Hepatocyte (in vitro differentiated cells): ENCODE measurements around the gene NCBP2. TPM values are rescaled to one million over a fixed set of nuclear protein-coding genes. Genes with fewer than 3 reads are reported as not detected.

ENCODE experiments used
- DNase-seq: peaks from one replicate; pipeline ENCODE4 v3.0.0-alpha.2; 2016; ENCODE audit warnings: low spot score
- H2AFZ ChIP-seq: fragments of 200-600 bp; sonication (generic); 2 replicates; pipeline ENCODE4 v1.6.0; 2016; ENCODE audit warnings: antibody characterized with exemption, mild to moderate bottlenecking
- H3K27ac ChIP-seq: fragments of 200-600 bp; sonication (generic); 2 replicates; pipeline ENCODE4 v1.5.1; 2016; ENCODE audit warnings: mild to moderate bottlenecking
- H3K27me3 ChIP-seq: fragments of 200-600 bp; sonication (generic); 2 replicates; pipeline ENCODE4 v1.6.1; 2016
- H3K36me3 ChIP-seq: fragments of 200-600 bp; sonication (generic); replicated peaks from 2 replicates; pipeline ENCODE4 v1.5.1; 2016; ENCODE audit warnings: low read depth; ENCODE audit not compliant: insufficient read depth
- H3K4me1 ChIP-seq: fragments of 200-600 bp; sonication (generic); 2 replicates; pipeline ENCODE4 v1.5.1; 2016; ENCODE audit warnings: mild to moderate bottlenecking, moderate library complexity; ENCODE audit not compliant: insufficient read depth
- H3K4me2 ChIP-seq: fragments of 200-600 bp; sonication (generic); 2 replicates; pipeline ENCODE4 v1.6.0; 2016
- H3K4me3 ChIP-seq: fragments of 200-600 bp; sonication (generic); 2 replicates; pipeline ENCODE4 v1.5.1; 2016; ENCODE audit warnings: mild to moderate bottlenecking
- H3K79me2 ChIP-seq: fragments of 200-600 bp; sonication (generic); 2 replicates; pipeline ENCODE4 v1.6.0; 2017; ENCODE audit warnings: mild to moderate bottlenecking
- H3K9me2 ChIP-seq: fragments of 200-600 bp; sonication (generic); replicated peaks from 2 replicates; pipeline ENCODE4 v1.6.0; 2017; ENCODE audit warnings: mild to moderate bottlenecking; ENCODE audit not compliant: insufficient read depth
- H3K9me3 ChIP-seq: fragments of 200-600 bp; sonication (generic); 2 replicates; pipeline ENCODE4 v1.5.1; 2016; ENCODE audit warnings: low read depth, mild to moderate bottlenecking
- H4K20me1 ChIP-seq: fragments of 200-600 bp; sonication (generic); 2 replicates; pipeline ENCODE4 v1.6.0; 2016; ENCODE audit warnings: mild to moderate bottlenecking; ENCODE audit not compliant: insufficient read depth, poor library complexity, severe bottlenecking
- CTCF ChIP-seq: fragments of 200-600 bp; sonication (generic); IDR thresholded peaks from 2 replicates; pipeline ENCODE4 v1.5.1; 2016; ENCODE audit warnings: antibody characterized with exemption, mild to moderate bottlenecking; ENCODE audit not compliant: poor library complexity
- EZH2 ChIP-seq: fragments of 200-600 bp; sonication (generic); IDR thresholded peaks from 2 replicates; pipeline ENCODE4 v1.6.1; 2016; ENCODE audit warnings: antibody characterized with exemption, mild to moderate bottlenecking, borderline replicate concordance
- EZH2phosphoT487 ChIP-seq: fragments of 200-600 bp; sonication (generic); IDR thresholded peaks from one replicate; pipeline ENCODE4 v1.6.1; 2018; ENCODE audit warnings: antibody characterized with exemption, mild to moderate bottlenecking, low read depth, moderate library complexity; ENCODE audit not compliant: unreplicated experiment, severe bottlenecking
- whole genome bisulfite sequencing: methylation state at CpG from one replicate; pipeline ENCODE4 v1.1.6; 2016; ENCODE audit warnings: low lambda C conversion rate; ENCODE audit errors: missing lambda C conversion rate; 5-methylcytosine and 5-hydroxymethylcytosine counted together
- polyA plus RNA-seq: library from polyadenylated mRNA; unstranded; fragments of >200 nt; fragmentation: Nextera tagmentation; extraction: Ambion mirVana; gene quantifications from 2 replicates; pipeline ENCODE4 v1.2.1, GENCODE V29; 2016
- total RNA-seq: library from RNA; depleted of rRNA; stranded (reverse); fragments of >200 nt; gene quantifications from 2 replicates; pipeline ENCODE4 v1.2.3, GENCODE V29; 2014

Gene NCBP2
- total and polyA plus RNA-seq, 2 experiments from 2014 or later = 78.3 to 101 TPM

DNA sequence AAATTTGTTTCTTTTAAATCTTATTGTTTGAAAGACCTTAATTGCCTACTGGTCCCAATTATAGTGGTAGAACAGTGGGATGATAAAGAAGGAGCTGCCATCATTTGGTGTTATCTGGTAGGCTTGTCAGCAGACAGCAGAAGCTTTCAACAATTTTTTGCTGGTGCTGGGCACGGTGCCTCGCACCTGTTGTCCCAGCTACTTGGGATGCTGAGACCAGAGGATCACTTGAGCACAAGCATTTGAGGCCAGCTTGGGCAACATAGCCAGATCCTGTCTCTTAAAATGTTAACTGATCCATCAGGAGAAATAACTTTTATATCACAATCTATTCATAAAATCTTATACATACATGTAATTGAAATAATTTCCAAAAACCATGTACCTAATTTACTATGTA, 38.6 kb downstream of the NCBP2 start:
- H4K20me1 ChIP-seq = no peaks in the 10 kb centered on the region
- no peak for DNase-seq
- H3K4me3 ChIP-seq = no peak overlapping the region
- H3K79me2 ChIP-seq = peaks cover 2% of the 10 kb centered on the region
- H3K4me2 ChIP-seq = no peak overlapping the region
- no peaks in the 10 kb centered on the region for H3K9me2 ChIP-seq
- WGBS = 91% methylated on average over 2 of the region's 2 CpGs
- H3K27me3 ChIP-seq = no peaks in the 10 kb centered on the region
- no peak overlapping the region for H3K27ac ChIP-seq
- no peak overlapping the region for H2AFZ ChIP-seq
- no peaks in the 10 kb centered on the region for H3K9me3 ChIP-seq
- no peak for TF ChIP-seq EZH2phosphoT487
- TF ChIP-seq CTCF = no peak
- no peak for TF ChIP-seq EZH2
- H3K36me3 ChIP-seq = peaks cover 9% of the 10 kb centered on the region
- no peaks in the 10 kb centered on the region for H3K4me1 ChIP-seq

DNA sequence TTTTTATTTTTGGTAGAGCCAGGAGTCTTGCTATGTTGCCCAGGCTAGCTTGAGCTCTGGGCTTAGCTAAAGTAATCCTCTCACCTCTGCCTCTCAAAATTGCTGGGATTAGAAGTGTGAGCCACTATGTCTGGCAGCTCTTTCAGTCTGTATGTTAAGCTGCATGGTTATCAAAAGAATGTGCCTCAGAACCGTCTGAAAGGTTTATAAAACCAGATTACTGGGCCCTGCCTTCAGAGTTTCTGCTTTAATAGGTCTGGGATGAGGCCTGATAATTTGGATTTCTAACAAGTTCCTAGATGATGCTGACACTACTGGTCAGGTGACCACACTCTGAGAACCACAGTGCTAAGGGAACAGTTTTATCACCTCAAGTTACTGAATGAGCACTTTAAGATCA, 40.0 kb downstream of the NCBP2 start:
- Histone ChIP-seq H4K20me1 (no peaks in the 10 kb centered on the region), H3K4me1 (no peaks in the 10 kb centered on the region), H2AFZ (no peak overlapping the region), H3K36me3 (peaks cover 9% of the 10 kb centered on the region), H3K4me3 (no peak overlapping the region), H3K4me2 (no peak overlapping the region), H3K79me2 (peaks cover 8% of the 10 kb centered on the region), H3K9me3 (no peaks in the 10 kb centered on the region), H3K27ac (no peak overlapping the region), H3K27me3 (no peaks in the 10 kb centered on the region), H3K9me2 (no peaks in the 10 kb centered on the region)
- TF ChIP-seq EZH2phosphoT487 (no peak), CTCF (no peak), EZH2 (no peak)
- DNase-seq = no peak
- 81% methylated on average over 1 of the region's 1 CpG for WGBS

- Histone ChIP-seq H3K4me3 (no peak overlapping the region), H3K36me3 (peaks cover 9% of the 10 kb centered on the region), H3K27me3 (no peaks in the 10 kb centered on the region), H3K4me1 (no peaks in the 10 kb centered on the region), H2AFZ (no peak overlapping the region), H4K20me1 (no peaks in the 10 kb centered on the region), H3K27ac (no peak overlapping the region), H3K4me2 (no peak overlapping the region), H3K79me2 (peaks cover 8% of the 10 kb centered on the region), H3K9me3 (no peaks in the 10 kb centered on the region), H3K9me2 (no peaks in the 10 kb centered on the region)
- no peak for DNase-seq
- TF ChIP-seq EZH2 = no peak
- no peak for TF ChIP-seq EZH2phosphoT487
- no peak for TF ChIP-seq CTCF
- WGBS = 96% methylated on average over 1 of the region's 1 CpG
Observed at GRCh38 chr3:196901768-196902167, 40.6 kb downstream of the NCBP2 start.

DNA sequence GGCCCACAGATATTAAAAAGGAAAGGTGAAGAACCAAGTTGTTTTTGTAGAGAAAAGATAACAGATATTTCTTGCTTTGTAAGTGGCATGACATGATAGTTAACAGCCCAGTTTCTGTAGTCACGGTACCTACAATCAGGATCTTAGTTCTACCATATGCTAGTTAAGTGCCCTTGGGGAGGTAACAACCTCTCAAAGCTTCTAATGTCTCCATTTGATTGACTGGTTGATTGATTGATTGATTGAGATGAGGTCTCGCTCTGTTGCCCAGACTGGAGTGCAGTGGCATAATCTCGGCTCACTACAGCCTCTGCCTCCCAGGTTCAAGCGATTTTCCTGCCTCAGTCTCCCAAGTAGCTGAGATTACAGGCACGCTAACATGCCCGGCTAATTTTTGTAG, 46.1 kb downstream of the NCBP2 start:
- H4K20me1 ChIP-seq = no peaks in the 10 kb centered on the region
- no peaks in the 10 kb centered on the region for H3K9me2 ChIP-seq
- H3K36me3 ChIP-seq = no peaks in the 10 kb centered on the region
- H3K4me1 ChIP-seq = no peaks in the 10 kb centered on the region
- no peak overlapping the region for H2AFZ ChIP-seq
- H3K4me3 ChIP-seq = no peak overlapping the region
- H3K4me2 ChIP-seq = no peak overlapping the region
- H3K27ac ChIP-seq = no peak overlapping the region
- no peaks in the 10 kb centered on the region for H3K27me3 ChIP-seq
- H3K79me2 ChIP-seq = peaks cover 54% of the 10 kb centered on the region
- 95% methylated on average over 6 of the region's 6 CpGs for WGBS
- no peak for TF ChIP-seq EZH2
- no peak for TF ChIP-seq EZH2phosphoT487
- TF ChIP-seq CTCF = no peak
- no peaks in the 10 kb centered on the region for H3K9me3 ChIP-seq
- no peak for DNase-seq
